Measurements from ENCODE around the gene AGPAT3.

Gene AGPAT3

GRCh38 chr21:43865540-43866259 lies 677 bp downstream of the AGPAT3 start:
- DNase-seq (ENCODE audit: low read depth), result no peak

GRCh38 chr21:43866260-43866629 lies 1.2 kb downstream of the AGPAT3 start:
- peak; percentile 26 for DNase-seq (ENCODE audit: low read depth)

- no peak for DNase-seq (ENCODE audit: low read depth)
These were observed 1.8 kb downstream of the AGPAT3 start for GRCh38 chr21:43866659-43867331.

- DNase-seq (ENCODE audit: low read depth), result no peak
These were observed 2.3 kb downstream of the AGPAT3 start for GRCh38 chr21:43867332-43867703.

- DNase-seq (ENCODE audit: low read depth), result no peak
These were observed 2.9 kb downstream of the AGPAT3 start for GRCh38 chr21:43867948-43868347.

- no peak for DNase-seq (ENCODE audit: low read depth)
These were observed 3.4 kb downstream of the AGPAT3 start for GRCh38 chr21:43868461-43868860.

GRCh38 chr21:43869486-43870325 lies 4.7 kb downstream of the AGPAT3 start:
- DNase-seq (ENCODE audit: low read depth), result no peak

- DNase-seq (ENCODE audit: low read depth), result no peak
These were observed 6.5 kb downstream of the AGPAT3 start for GRCh38 chr21:43871487-43871886.

GRCh38 chr21:43872531-43873197 lies 7.6 kb downstream of the AGPAT3 start:
- no peak for DNase-seq (ENCODE audit: low read depth)

GRCh38 chr21:43873673-43874072 lies 8.7 kb downstream of the AGPAT3 start:
- DNase-seq (ENCODE audit: low read depth), result no peak

- no peak for DNase-seq (ENCODE audit: low read depth)
These were observed 9.2 kb downstream of the AGPAT3 start for GRCh38 chr21:43874085-43874805.

GRCh38 chr21:43876605-43877004 lies 11.6 kb downstream of the AGPAT3 start:
- DNase-seq (ENCODE audit: low read depth), result no peak

- DNase-seq (ENCODE audit: low read depth), result no peak
These were observed 13.0 kb downstream of the AGPAT3 start for GRCh38 chr21:43877936-43878575.

- no peak for DNase-seq (ENCODE audit: low read depth)
These were observed 14.5 kb downstream of the AGPAT3 start for GRCh38 chr21:43879348-43880110.

GRCh38 chr21:43880111-43880985 lies 15.3 kb downstream of the AGPAT3 start:
- DNase-seq (ENCODE audit: low read depth), result no peak

- DNase-seq (ENCODE audit: low read depth), result no peak
These were observed 16.3 kb downstream of the AGPAT3 start for GRCh38 chr21:43881283-43881682.

- DNase-seq (ENCODE audit: low read depth), result no peak
These were observed 16.9 kb downstream of the AGPAT3 start for GRCh38 chr21:43881935-43882334.

GRCh38 chr21:43882952-43883545 lies 18.0 kb downstream of the AGPAT3 start:
- no peak for DNase-seq (ENCODE audit: low read depth)

All from stimulated activated CD8-positive, alpha-beta memory T cell treated with anti-CD3 and anti-CD28 coated beads, Interleukin-7, amount 100 ng/mL, for 24 hours (primary cell).